Cerebellar nuclear complex (tissue), 1 donor: Measurements from ENCODE around the gene RBMS2.
A peak's percentile ranks its signal among the peaks of the same experiment; 100 is the strongest.

Experiments used
- DNase-seq, 2 experiments: peaks; one replicate each; lab custom pipeline; 2025; lab: John Stamatoyannopoulos, UW

The RBMS2 gene

GRCh38 chr12:56581418-56582145, 60.0 kb downstream of the RBMS2 start:
- no peak for DNase-seq

DNA sequence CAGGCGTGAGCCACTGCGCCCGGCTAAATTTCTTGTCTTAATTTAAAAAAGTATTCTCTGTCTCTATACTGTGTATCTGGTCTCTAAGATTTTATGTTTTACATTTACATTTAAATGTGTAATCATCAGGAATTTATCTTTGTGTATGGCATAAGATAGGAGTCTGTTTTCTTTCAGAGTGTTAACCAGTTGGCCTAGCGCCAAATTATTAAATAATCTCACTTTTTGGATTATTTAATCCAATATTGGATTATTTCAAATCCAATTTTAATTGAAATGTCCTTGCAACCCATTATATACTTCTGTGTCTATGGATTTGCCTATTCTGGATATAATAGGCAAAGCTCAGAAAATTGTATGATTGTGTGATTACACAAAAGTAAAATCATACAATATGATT, 63.5 kb downstream of the RBMS2 start:
- no peak for DNase-seq

- no peak for DNase-seq
These were observed 68.2 kb downstream of the RBMS2 start for GRCh38 chr12:56589783-56590182.

DNA sequence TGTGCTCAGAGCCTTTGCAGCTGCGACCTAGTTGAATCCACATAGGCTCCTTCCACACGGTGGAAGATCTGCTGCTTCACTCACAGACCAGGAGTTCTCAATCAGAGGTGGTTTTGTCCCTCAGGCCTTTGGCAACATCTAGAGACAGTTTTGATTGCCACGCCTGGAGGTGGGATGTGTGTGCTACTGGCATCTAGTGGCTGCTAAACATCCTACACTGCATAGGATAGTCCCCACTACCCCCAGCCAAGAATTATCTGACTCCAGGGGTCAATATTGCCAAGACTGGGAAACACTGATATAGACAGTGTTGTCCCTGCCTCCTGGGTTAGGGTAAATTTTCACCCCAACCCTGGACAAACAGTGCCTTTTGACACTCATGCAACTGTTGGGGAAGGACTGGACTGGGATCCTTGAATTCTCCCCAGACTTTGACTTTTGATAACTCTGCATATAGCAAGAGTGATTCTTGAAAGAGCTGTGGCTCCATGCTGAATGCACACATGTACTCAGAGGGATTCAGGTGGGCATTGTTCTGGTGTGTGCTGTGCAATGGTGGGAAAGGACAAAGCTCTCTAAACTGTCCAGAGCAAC, 68.7 kb downstream of the RBMS2 start:
- no peak for DNase-seq

DNA sequence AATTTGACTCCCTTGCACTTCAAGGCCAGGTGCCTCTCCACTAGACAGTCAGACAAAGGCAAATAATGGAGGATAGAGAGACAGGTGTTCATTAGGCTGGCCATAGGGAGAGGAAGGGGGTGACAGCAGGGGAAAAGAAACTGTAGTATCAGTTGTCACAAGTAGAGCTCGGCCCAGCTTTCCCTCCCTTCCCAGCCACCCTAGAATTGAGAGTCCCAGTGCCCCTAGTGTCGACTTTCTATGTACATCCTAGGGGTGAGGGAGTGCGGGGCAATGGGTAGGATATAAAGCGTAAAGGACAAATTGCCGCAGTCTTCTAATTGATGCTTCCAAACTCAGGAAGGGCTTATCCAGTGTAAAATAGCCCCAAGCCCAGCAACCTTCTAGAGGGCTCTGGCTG, 69.5 kb downstream of the RBMS2 start:
- no peak for DNase-seq

DNA sequence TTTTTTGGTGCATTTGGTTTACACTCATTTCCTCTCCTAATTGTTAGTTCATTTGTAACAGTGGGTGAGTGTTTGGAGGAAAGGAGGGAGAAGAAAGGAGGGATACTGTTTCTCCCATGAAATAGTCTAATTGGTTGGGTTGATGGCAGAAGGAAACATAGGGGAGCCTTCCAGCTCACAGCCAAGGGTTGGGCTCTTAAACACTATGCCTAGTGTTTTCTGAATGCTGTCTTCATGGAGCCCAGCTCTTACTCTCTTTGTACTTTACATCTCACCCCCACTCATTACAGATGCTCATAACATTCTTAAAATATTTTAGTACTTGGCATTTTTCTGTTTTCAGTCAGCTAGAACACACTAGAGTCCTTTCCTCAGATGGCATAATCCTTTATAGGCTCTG, 70.3 kb downstream of the RBMS2 start:
- DNase-seq: no peak

- DNase-seq: no peak
These were observed 72.4 kb downstream of the RBMS2 start for GRCh38 chr12:56593909-56594621.

DNA sequence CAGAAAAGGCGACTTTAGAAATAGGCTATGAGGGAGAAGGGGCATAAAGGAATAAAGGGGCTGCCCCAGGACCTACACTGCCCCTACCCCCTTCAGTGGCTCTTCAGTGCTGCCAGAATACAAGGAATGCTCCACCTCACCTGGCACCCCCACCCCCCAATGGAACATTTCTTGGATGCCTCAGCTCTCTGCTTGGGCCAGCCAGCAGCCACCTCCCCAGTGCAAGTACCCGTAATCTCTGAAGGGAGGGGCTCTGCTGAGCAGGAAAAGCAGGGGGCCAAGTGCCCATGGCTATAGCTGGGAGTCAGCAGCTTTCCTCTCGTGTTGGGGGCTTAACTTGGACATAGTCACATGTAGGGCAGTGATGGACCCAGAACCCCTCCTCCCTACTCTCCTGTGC, 75.2 kb downstream of the RBMS2 start:
- DNase-seq: no peak

DNA sequence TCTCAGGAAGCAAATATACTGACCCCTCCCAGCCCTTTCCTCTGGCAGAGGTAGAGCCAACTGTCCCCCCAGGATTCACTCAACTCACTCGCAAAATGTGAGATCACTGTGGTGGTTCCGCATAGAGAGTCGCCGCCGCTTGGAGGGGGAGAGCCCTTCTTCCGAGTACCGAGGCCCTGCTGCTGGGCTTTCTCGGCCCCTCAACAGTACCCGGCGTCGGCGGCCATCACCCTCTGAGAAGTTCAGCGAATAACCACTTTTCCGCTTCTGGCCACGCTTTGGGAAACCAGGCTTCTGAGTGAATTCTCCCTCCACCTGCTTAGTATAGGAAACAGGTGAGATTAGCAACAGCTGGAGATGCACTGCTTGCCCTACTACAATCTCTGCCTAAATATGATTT, 77.4 kb downstream of the RBMS2 start:
- no peak for DNase-seq

DNA sequence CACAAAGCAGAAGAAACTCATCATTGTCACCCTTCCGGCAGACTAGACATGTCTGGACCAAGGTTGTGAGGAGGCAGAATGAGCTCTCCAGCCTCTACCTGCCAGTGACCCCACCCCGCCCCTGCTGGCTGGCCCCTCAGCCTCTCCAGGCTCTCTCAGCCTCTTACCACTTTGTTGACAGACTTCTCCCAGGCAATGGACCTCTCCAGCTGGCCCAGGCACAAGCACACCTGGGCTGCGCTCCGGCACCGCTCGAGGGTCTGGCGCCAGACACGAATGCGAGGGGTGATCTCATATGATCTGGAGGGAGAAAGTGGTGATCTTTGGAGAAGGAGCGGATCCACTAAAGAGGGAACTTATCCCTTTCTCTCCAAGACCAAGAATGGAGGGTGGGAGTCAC, 78.2 kb downstream of the RBMS2 start:
- DNase-seq: no peak

- no peak for DNase-seq
These were observed 79.1 kb downstream of the RBMS2 start for GRCh38 chr12:56600753-56601152.

DNA sequence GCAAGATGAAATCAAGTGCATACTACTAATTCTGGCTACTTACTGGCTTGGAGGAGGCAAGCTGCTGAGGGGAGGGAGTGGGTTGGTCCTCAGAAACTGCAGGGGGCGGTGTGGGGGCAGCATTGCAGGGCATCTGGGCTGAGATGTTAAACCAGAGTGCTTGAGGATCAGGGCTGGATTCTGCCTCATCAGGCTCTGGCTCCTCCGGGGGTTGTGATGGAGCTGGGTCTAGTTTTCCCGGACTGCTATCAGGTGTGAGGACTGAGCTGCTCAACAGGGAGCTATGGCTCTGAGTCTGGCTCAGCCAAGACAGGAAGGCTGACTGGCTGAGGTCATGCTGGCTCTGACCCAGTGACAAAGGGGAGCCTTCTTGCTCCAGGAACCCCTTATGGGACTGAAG, 79.9 kb downstream of the RBMS2 start:
- no peak for DNase-seq

GRCh38 chr12:56602239-56602638, 80.6 kb downstream of the RBMS2 start:
- DNase-seq: no peak

DNA sequence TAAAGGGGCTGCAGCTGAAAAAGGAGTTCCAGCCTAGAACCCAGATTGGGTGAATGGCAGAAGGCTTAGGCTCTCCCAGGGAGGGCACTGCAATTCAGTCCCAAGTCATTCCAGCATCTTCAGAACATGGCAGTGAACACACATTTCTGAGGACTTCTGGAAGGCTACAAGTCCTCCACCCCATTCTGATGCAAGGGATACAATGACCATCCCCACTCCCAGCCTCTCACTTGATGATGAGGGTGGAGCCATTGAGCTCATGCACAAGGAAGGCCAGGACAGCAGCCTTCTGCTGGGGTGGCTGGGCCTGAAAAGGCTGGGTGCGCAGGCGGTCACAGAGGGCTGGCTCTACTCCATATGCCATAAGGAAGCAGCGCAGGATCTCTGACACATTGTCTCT, 82.7 kb downstream of the RBMS2 start:
- no peak for DNase-seq

GRCh38 chr12:56614627-56615026, 93.0 kb downstream of the RBMS2 start:
- no peak for DNase-seq

DNA sequence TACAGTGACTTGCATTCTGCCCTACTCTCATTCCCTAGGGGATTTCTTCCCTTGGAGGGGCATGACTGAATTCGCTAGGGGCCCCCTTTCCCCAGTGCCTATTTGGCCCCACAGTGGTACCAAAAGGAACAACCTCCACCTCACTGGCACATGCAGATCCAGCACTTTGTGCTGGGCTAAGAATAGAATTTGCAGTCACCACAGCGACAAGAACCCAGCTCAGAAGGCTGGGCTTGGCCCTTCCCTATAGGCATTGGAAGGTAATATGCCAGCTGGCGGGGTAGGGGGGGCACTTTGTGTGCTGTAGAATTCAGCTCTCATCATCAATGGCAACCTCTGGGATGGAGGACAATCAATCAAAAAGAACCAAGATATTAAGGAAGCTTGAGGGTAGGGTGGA, 94.6 kb downstream of the RBMS2 start:
- DNase-seq: no peak

DNA sequence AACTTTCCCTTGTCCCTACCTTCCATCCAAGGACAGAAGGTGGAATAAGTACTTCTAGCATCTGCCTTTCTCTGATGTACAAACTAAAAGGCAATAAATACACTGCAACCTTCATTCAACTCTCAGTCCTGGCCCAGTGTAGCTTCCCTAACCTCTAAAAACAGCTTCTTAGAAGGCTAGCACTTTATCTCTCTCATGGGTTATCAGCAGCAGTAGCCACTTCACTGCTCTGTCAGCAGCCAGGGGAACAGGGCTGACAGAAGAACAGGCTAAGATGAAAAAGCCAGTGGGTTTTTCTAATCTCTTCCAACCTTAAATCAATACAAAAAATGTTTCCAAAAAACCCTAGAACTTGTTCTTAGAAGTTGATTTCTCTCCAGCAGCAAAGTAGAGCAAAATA, 95.3 kb downstream of the RBMS2 start:
- no peak for DNase-seq

DNA sequence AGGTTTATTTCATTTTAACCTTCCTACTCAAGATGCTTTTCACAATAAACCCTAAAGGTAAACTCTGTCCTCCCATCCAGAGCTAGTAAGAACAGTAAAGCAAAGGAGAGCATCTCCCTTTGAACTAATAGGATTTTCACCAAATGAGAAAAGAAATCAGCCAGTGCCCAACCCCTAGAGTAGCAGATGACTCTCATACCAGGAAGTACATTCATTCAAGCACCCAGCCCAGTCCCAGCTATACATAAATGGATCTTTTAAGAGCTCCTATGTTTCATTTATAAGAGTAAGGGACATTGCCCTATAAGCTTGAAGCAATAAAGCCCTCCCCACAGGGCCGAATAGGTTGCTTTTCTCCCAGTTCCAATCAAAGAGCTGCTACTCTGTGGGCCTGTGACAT, 100.9 kb downstream of the RBMS2 start:
- DNase-seq: no peak

DNA sequence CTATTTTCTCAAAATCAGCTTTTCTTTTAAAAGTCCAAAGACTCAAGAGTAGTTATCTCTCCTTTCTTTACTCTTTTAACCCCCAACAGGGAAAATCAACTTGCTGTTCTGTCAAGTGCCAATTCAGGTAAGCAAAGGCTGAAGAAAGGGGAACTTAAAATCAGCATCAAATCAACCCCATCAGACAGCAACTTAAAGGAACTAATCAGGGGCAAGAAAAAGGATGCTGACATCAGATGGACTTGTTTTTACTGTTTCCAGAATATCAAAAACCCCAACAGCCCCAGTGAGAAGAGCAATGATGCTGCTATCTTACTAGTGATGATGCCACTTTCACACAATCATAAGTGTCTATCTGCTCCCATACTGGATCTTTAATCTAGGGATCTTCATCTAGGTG, 105.1 kb downstream of the RBMS2 start:
- no peak for DNase-seq

DNA sequence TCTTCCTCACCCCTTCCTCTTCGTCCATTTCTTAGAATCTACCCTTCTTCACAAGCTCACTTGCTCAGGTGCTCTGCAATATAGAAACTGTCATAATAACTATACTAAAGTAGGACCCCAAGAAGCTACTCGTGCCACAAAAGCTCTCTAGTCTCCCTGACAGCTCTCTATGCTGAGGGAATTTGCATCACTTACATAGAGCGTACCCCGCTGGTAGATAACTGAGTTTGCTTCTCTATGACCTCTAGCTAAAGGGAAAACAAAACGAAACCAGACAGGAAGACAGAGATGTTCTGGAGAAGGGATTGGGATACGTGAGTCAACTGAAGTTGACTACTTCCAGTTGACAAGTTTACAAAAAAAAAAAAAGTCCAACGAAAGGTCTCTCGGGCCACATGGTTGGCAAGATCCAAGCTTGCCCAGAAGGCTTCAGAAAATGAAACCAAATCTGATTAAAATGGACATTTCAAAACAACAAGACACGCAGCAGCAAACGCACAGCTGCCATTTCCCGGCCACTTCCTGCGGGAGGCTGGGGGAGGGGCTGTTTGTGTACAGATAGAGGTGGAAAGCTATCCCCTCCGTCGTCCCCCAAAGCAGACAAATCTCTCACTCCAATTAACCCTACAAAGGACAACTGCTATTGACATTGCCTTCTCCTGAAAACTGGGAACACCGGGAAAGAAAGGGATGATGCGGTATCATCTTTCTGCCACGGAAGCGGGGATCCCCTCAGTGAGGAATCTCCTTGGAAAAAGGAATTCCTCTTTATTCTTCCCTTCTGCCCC, 107.2 kb downstream of the RBMS2 start:
- peak in 1 of 2 experiments; percentile 14 for DNase-seq

GRCh38 chr12:56629459-56630179, 108.0 kb downstream of the RBMS2 start:
- no peak for DNase-seq

DNA sequence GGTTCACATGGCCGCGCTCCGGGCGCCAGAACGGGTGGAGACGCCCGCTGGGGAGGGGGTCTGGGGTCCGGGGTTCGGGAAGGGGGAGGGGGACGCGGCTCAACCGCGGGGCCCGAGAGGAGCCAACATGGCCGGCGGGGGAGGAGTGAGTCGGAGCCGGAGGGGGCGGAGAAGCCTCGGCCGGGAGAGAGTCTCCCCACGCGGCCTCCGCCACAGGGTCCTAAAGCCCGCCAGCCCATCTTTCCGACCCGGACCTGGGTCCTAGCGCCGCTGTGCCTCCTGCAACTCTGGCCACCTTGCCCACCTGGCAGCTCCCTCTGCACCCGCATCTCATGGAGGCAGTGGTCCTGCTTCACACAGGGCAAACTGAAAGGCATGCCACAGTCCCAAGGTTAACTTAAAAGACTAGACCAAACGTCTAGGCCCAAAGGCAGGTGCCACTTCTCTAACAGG, 108.6 kb downstream of the RBMS2 start, which contains the start of gene BAZ2A:
Gene BAZ2A (minus strand): TSS at position 147 of the 453 bp plus-strand sequence. CDS start 12,796 bp downstream, outside the sequence.
- peak; percentile 12 to 50 for DNase-seq
